Choroid plexus epithelial cell (primary cell): ENCODE data around the gene ANKMY1.

Experiments used
- DNase-seq: peaks from one replicate; pipeline ENCODE4 v3.0.0-alpha.2; 2010; ENCODE audit warnings: low read depth
- H3K4me3 ChIP-seq: 2 replicates; pipeline ENCODE4 v1.5.1; 2011; ENCODE audit warnings: low read depth, mild to moderate bottlenecking, control low read depth, low read length, moderate library complexity
- TF ChIP-seq, protein P1 (sequence below): conservative IDR thresholded peaks from 2 replicates; pipeline ENCODE4 v1.5.1; 2011; ENCODE audit warnings: low read depth, mild to moderate bottlenecking, control low read depth, inconsistent platforms, low read length, moderate library complexity

Gene ANKMY1

DNA sequence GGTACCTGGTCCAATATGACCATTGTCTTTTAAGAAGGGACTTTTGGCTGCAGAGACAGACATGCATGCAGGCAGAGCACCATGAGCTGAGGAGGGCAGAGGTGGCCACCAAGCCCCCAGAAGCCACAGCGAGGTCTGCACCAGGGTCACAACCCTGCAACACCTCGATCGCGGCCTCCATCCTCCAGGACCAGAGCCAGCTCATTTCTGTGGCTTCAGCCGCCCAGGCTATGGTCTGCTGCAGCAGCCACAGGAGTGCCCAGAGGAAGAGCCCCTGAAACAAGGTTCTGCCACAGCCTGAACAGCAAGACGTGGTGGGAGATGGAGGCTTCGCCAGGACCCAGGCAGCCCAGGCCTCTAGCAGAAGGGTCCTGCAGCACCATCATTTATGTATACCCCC lies 53.9 kb downstream of the ANKMY1 start:
- TF ChIP-seq, protein P1, sequence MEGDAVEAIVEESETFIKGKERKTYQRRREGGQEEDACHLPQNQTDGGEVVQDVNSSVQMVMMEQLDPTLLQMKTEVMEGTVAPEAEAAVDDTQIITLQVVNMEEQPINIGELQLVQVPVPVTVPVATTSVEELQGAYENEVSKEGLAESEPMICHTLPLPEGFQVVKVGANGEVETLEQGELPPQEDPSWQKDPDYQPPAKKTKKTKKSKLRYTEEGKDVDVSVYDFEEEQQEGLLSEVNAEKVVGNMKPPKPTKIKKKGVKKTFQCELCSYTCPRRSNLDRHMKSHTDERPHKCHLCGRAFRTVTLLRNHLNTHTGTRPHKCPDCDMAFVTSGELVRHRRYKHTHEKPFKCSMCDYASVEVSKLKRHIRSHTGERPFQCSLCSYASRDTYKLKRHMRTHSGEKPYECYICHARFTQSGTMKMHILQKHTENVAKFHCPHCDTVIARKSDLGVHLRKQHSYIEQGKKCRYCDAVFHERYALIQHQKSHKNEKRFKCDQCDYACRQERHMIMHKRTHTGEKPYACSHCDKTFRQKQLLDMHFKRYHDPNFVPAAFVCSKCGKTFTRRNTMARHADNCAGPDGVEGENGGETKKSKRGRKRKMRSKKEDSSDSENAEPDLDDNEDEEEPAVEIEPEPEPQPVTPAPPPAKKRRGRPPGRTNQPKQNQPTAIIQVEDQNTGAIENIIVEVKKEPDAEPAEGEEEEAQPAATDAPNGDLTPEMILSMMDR = no peak
- no peak overlapping the region for H3K4me3 ChIP-seq
- DNase-seq = no peak

- no peak overlapping the region for H3K4me3 ChIP-seq
- no peak for DNase-seq
- TF ChIP-seq, protein P1 = no peak
These were observed 54.4 kb downstream of the ANKMY1 start for GRCh38 chr2:240503375-240503774.

DNA sequence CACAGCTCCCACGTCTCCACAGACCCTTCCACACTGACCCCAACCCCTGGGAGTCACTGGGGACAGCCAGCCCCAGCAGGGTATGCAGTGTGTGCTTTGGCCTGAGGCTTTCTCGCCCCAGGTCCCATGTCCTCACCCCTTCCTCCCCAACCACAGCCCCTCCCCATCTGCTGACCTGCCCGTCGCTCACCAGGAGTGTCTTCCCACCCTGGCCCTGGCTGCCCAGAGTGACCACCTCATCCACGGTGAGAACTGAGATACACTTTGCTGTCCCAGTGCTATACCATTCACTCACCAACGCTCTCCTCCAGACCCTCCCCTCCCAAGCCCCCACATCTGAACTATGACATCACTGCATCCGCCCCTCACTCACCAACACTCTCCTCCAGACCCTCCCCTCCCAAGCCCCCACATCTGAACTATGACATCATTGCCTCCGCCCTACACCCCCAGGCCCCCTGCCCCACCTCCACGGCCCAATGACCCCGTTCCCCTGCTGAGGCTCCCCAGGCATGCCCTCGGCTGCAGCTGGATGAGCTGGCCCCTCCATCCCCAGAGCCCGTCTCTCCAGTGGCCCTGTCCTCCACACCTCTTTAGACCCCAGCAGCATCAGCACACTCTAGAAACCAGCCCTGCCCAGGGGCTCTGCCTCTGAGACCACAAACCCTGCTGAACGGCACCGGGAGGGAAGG lies 55.2 kb downstream of the ANKMY1 start:
- TF ChIP-seq, protein P1 = no peak
- no peak for DNase-seq
- H3K4me3 ChIP-seq = no peak overlapping the region

- DNase-seq = no peak
- TF ChIP-seq, protein P1 = no peak
- H3K4me3 ChIP-seq = no peak overlapping the region
These were observed 55.7 kb downstream of the ANKMY1 start for GRCh38 chr2:240502059-240502429.

DNA sequence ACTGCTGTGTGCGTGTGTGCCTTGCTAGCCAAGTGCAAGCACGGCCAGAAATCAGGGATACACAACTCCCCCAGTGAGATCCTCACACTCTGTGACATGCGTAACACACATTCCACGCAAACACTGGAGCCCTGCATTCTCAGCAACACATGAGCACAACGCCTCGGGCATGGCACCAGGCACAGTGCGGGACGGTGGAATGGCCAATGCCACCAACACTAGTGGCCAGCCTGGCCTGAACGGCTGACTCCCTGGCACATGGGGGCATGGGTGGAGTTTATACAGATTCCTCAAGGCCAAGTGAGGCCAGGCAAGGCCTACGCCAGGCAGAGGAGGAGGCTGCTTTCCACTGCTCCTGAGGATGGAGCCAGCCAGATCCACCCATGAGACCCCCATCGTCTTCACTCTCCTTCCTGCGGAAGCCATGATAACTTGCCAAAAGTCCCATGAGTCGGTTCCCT lies 56.2 kb downstream of the ANKMY1 start:
- H3K4me3 ChIP-seq = no peak overlapping the region
- TF ChIP-seq, protein P1 = no peak
- DNase-seq = no peak

- no peak for DNase-seq
- no peak overlapping the region for H3K4me3 ChIP-seq
- TF ChIP-seq, protein P1 = no peak
These were observed 57.0 kb downstream of the ANKMY1 start for GRCh38 chr2:240500561-240501423.
